Neural crest cell (in vitro differentiated cells): ENCODE measurements around the gene LDB2. TPM values are rescaled to one million over a fixed set of nuclear protein-coding genes. Genes with fewer than 3 reads are reported as not detected.

Experiments used
- DNase-seq: peaks from one replicate; pipeline ENCODE4 v3.0.0; 2021; ENCODE audit warnings: low read depth, mixed read lengths, low spot score
- H3K27ac Mint-ChIP-seq: one replicate; pipeline ENCODE4 v1.8.0; 2021; ENCODE audit warnings: mild to moderate bottlenecking, mixed read lengths; ENCODE audit not compliant: unreplicated experiment
- H3K27me3 Mint-ChIP-seq: 2 replicates; pipeline ENCODE4 v1.8.0; 2021; ENCODE audit warnings: low read depth, mild to moderate bottlenecking, mixed read lengths
- H3K36me3 Mint-ChIP-seq: 2 replicates; pipeline ENCODE4 v1.8.0; 2021; ENCODE audit warnings: low read depth, mild to moderate bottlenecking, mixed read lengths
- H3K4me1 Mint-ChIP-seq: 2 replicates; pipeline ENCODE4 v1.8.0; 2021; ENCODE audit warnings: mixed read lengths
- H3K4me3 Mint-ChIP-seq: one replicate; pipeline ENCODE4 v1.8.0; 2021; ENCODE audit warnings: mild to moderate bottlenecking, mixed read lengths
- H3K9me3 Mint-ChIP-seq: 2 replicates; pipeline ENCODE4 v1.8.0; 2021; ENCODE audit warnings: mixed read lengths
- CTCF ChIP-seq: fragments of 200-600 bp; sonication (generic); conservative IDR thresholded peaks from 2 replicates; pipeline ENCODE4 v1.5.0; 2021; ENCODE audit warnings: antibody characterized with exemption, mild to moderate bottlenecking
- total RNA-seq: library from RNA; stranded (reverse); gene quantifications from 2 replicates; pipeline ENCODE4 v1.2.1, GENCODE V29; 2021

Gene LDB2
- total RNA-seq, 1 donor from 2014 or later: 12.7 TPM

- H3K9me3 Mint-ChIP-seq: peaks cover 10% of the 10 kb centered on the region
- no peak overlapping the region for H3K4me3 Mint-ChIP-seq
- no peak overlapping the region for H3K27ac Mint-ChIP-seq
- no peak for TF ChIP-seq CTCF
- DNase-seq: no peak
- H3K36me3 Mint-ChIP-seq: peaks cover 3% of the 10 kb centered on the region
- H3K4me1 Mint-ChIP-seq: peaks cover 10% of the 10 kb centered on the region
- H3K27me3 Mint-ChIP-seq: no peaks in the 10 kb centered on the region
These were observed 291.8 kb downstream of the LDB2 start for GRCh38 chr4:16606691-16607090.

- Mint-ChIP-seq H3K27ac (no peak overlapping the region), H3K4me3 (no peak overlapping the region), H3K27me3 (no peaks in the 10 kb centered on the region), H3K4me1 (peaks cover 8% of the 10 kb centered on the region), H3K36me3 (no peaks in the 10 kb centered on the region), H3K9me3 (no peaks in the 10 kb centered on the region)
- no peak for TF ChIP-seq CTCF
- DNase-seq: no peak
These were observed 295.3 kb downstream of the LDB2 start for GRCh38 chr4:16603178-16603577.

DNA sequence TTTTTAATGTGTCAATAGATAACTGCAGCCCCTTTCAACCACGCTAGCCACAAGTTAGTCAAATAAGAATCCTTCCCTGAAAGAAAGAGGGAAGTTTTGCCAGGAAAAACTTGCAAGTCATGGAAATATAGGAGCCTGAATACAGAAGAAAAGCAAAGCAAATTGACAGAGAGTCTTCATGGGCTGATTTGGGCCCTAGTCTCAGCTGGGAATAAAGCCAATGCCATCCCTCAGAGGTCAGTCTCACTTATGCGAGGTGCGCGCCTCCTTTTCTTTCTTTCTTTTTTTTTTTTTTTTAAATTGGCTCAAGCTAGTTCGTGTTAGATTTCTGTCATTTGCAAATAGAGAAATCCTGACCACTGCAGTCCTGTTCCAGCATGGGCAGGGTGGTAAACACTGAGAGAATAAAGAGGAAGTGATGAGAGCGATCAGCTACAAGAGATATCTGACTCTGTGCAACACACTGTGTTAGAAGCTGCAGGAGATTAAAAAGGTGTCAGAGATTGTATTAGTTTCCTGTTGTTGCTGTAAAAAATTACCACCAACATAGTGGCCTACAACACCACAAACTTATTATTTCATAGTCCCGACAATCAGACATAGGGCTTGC lies 299.7 kb downstream of the LDB2 start:
- H3K4me3 Mint-ChIP-seq: no peak overlapping the region
- no peak overlapping the region for H3K27ac Mint-ChIP-seq
- H3K4me1 Mint-ChIP-seq: peaks cover 32% of the 10 kb centered on the region
- no peaks in the 10 kb centered on the region for H3K9me3 Mint-ChIP-seq
- H3K27me3 Mint-ChIP-seq: no peaks in the 10 kb centered on the region
- no peak for DNase-seq
- no peak for TF ChIP-seq CTCF
- H3K36me3 Mint-ChIP-seq: no peaks in the 10 kb centered on the region

DNA sequence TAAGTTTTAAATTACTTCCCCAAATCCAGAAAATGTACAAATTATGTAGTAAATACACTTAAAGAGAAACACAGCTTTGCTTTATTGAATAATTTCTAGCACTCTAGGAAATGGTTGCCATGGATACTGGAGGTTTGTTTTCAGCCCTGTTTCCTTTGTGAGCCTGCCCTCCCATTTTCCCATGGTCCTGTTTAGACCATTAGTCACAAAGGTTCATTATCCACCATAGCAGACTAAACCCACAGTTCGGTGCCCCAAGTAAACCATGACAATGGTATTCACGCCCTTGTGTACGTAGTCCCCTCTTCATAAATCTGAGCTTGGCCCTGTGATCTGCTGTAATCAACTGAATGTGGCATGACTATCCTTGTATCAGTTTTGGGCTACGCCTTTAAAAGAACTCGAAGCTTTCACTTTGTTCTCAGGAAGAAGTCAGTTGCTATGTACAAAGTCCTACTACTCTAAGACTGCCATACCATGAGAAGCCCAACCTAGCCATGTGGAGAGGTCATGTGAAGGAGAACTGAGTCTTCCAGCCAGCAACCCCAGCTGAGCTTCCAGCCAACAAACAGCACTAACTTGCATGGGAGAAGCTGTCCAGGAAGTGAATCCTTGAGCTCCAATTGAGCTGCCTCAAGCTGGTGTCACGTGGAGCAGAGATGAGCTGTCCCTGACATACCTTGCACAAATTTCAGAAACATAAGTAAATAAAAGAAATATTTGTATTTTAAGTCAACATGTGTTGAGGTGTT lies 300.4 kb downstream of the LDB2 start:
- H3K4me3 Mint-ChIP-seq: peak overlapping the region; percentile 4
- no peaks in the 10 kb centered on the region for H3K27me3 Mint-ChIP-seq
- peak overlapping the region; percentile 47 for H3K27ac Mint-ChIP-seq
- TF ChIP-seq CTCF: no peak
- peaks cover 32% of the 10 kb centered on the region for H3K4me1 Mint-ChIP-seq
- peak; percentile 16 for DNase-seq
- no peaks in the 10 kb centered on the region for H3K36me3 Mint-ChIP-seq
- H3K9me3 Mint-ChIP-seq: no peaks in the 10 kb centered on the region

- Mint-ChIP-seq H3K4me1 (peaks cover 34% of the 10 kb centered on the region), H3K4me3 (no peak overlapping the region), H3K36me3 (no peaks in the 10 kb centered on the region), H3K27ac (no peak overlapping the region), H3K27me3 (no peaks in the 10 kb centered on the region), H3K9me3 (no peaks in the 10 kb centered on the region)
- TF ChIP-seq CTCF: no peak
- DNase-seq: no peak
These were observed 301.0 kb downstream of the LDB2 start for GRCh38 chr4:16597443-16597842.
